GM19023 (cell line): ENCODE measurements around the gene AMN.

ENCODE experiments used
- ATAC-seq: cut with Tn5 transposase; IDR thresholded peaks from one replicate; pipeline ENCODE4 v1.9.1; 2021; ENCODE audit warnings: mild to moderate bottlenecking, moderate library complexity; ENCODE audit not compliant: unreplicated experiment

The AMN gene

DNA sequence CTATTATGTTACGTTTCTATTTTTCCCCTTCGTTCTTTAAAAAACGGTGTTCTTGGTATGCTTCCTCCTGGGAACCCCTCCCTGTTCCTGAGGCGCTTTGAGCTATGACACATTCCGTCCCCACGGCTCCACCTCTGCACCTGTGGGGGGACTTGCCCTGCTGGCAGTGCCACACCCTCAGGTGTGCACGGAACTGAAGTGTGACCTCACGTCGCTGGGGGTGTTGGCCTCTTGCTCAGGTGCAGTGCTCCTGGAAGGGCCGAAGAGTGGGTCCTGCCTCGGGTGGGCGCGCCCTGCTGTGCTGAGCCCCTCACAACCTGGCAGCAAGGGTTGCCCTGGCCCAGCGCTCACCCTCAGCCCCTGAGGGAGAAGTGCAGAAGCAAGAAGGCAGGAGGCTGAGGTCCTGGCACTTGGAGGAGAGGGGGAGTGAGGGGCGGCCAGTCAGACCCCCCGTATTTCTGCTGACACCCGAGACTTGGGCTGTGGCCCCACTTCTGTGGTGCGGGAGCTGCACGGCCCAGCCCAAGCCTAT, 4.9 kb downstream of the AMN start:
- no peak for ATAC-seq

DNA sequence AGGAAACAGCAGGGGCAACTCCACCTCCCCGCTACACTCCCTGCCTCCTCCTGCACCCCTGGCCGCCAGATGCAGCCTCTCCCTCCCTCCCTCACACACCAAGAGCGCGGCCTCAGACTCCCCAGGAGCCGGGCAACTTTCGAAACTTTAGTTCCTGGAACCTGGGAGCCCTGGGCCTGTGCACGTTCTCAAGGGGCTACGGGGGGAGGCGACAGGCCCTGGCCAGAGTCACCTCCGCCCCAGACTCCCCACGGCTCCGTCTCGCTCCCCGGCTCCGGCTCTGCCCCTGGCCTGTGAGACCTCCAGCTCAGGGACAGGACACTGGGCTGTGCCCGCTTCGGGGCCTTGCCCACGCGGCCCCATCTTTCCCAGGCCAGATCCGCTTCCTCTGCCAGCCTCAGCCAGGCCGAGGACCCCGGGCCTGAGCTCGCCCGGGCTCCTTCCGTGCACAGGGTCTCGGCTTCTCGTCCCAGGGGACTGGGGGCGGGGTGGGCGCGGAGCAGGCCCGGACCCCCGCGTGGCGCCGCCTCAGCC, 5.5 kb downstream of the AMN start:
- ATAC-seq = no peak

DNA sequence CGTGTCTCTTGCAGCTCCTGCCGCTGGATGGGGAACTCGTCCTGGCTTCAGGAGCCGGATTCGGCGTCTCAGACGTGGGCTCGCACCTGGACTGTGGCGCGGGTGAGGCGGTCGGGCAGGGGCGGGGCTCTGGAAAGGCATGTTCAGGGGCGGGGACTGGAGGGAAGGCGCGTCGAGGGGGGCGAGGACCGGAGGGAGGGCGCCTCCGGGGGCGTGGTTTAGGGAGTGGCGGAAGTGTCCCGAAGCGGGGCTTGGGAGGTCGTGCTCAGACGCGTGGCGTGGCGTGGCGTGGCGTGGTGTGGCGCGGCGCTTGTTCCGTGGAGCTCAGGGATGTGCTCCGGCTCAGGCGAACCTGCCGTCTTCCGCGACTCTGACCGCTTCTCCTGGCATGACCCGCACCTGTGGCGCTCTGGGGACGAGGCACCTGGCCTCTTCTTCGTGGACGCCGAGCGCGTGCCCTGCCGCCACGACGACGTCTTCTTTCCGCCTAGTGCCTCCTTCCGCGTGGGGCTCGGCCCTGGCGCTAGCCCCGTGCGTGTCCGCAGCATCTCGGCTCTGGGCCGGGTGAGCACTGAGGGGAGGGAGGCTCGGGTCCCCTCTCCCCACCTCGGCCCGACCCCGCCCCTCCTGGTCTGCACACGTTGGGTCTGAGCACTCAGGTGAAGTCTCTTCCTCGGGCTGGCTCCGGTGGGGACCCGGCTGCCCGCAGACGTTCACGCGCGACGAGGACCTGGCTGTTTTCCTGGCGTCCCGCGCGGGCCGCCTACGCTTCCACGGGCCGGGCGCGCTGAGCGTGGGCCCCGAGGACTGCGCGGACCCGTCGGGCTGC, 6.2 kb downstream of the AMN start:
- peak; percentile 62 for ATAC-seq

DNA sequence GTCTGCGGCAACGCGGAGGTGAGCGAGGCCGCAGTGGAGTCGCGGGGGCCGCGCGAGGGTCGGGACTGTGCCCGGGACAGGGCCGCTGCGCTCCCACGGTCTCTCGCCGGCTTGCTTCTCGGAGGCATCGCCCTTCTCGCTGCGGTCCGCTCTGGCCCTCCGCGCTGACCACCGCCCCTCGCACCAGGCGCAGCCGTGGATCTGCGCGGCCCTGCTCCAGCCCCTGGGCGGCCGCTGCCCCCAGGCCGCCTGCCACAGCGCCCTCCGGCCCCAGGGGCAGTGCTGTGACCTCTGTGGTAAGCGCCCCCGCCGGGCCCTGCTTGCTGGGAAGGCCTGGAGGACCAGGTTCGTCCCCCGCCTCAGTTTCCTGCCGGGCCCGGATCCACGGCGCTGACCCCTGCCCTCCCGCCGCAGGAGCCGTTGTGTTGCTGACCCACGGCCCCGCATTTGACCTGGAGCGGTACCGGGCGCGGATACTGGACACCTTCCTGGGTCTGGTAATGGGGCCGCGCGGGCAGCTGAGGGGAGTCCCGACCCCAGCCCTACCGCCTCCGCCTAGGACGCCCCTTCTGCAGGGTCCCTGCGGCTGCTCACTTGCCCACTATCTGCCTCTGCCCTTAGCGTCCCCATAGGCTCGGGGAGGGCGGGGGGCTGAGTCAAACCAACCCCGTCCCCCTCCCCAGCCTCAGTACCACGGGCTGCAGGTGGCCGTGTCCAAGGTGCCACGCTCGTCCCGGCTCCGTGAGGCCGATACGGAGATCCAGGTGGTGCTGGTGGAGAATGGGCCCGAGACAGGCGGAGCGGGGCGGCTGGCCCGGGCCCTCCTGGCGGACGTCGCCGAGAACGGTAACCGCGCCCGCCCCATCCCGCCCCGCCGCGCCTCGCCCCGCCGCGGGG, 7.0 kb downstream of the AMN start:
- ATAC-seq = no peak

DNA sequence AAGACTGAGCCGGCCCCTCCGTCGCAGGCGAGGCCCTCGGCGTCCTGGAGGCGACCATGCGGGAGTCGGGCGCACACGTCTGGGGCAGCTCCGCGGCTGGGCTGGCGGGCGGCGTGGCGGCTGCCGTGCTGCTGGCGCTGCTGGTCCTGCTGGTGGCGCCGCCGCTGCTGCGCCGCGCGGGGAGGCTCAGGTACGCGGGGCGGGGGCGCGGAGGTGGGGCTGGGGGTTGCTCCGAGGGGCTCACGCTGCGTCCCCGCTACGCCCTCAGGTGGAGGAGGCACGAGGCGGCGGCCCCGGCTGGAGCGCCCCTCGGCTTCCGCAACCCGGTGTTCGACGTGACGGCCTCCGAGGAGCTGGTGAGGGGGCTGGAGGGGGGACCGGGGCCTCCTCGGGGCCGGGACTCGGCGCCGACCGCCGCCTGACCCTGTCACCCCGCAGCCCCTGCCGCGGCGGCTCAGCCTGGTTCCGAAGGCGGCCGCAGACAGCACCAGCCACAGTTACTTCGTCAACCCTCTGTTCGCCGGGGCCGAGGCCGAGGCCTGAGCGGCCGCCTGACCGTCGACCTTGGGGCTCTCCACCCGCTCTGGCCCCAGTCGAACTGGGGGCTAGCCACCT, 7.8 kb downstream of the AMN start:
- no peak for ATAC-seq

DNA sequence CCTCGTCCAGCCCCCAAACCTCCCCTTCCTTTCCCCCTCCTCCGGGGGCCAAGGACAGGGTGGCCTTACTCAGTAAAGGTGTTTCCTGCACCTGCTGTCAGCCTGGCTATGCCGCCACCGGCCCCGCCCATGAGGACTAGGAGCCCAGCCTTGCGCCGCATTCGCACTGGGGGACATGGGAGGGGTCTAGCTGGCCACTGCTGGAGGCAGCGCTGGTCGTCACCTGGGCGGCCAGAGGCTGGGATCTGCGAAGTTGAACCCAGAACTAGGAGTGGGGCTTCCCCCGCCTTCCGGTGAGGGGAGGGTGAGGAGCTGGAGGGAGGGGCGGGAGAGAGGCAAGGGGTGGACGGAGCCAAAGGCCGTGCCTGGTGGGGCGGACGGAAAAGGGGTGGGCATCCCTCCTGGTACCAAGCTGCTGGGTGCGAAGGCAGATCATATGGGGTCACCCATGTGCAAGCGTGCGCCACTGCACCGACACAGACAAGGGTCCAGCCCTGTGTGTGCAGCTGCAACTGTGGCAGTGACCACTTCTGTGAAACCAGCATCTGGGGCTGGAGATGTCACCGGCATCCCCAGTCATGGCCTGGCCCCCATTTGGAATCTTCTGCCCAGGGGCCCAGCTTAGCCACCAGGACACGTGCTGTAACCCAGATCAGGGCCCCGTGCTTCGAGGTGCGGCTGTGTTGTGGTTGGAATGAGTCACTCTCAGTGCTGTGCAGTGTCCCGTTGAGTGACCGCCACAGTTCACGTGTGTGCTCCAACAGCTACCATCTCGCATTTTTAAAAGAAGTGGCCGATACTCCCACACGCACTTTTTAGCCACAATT, 8.5 kb downstream of the AMN start:
- ATAC-seq = no peak

DNA sequence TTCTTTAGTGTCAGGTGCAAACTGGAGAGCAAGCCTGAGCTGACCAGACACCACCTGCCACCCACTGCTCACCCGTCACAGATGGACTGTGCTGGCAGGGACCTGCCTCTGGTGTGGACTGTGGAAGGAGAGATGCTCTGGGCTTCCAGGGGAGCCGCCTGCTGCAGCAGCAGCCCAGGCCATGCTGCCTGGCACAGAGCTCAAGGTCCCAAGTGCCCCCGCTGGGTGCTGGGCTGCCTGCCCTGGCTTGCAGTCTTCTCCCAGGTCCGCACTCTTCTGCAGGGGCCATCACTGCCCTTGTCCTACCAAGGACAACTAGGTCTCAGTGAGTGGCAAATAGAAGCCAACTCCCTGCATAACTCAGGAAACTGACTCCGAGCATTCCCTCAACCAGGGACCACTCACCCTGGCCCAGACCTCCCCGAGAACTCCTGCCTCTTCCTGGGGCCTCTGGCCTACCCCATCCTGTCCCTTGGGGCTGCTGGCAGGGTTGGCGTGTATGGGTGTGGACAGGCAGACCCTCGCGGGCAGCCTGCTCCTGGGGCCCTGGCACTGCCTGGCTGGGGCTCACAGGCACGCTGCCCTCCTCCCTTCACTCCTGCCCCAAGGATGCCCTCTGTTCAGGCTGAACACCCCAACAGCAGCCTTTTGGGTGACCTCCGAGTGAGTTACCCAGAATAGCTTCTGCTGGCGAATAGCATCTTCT, 9.3 kb downstream of the AMN start:
- ATAC-seq = no peak

DNA sequence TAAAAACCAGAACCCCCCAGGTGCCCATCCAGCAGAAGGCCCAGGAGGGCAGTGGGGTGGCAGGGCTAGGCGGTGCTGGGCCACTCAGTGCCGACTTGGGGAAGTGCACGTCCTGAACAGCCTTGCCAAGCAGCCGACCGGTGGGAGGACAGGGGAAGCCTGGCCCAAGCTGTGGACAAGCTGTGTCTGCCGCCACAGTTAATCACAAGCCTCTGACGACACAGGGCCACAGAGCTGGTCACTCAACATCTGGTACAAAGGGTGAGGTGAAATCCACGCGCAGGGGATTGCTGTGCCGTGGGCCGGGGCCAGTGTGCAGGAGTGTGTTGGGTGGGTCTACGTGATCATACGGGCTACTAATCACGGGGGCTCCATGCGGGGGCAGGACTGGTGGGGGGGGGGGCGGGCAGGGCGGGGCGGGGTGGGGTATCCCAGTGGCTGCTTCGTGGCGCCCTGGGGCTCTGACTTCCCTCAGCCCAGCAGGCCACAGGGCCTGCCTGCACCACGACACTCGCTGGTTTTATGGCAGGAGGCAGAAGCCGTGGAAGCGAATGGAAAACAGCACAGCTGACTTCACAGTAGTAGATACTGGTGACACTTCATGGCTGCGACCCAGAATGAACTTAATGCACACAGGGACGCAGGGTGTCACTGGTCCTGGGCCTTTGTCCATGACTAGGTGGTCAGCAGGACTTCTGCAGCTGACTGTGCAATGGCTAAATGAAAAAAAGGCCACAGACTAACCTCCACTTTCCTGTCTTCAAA, 10.2 kb downstream of the AMN start:
- no peak for ATAC-seq

DNA sequence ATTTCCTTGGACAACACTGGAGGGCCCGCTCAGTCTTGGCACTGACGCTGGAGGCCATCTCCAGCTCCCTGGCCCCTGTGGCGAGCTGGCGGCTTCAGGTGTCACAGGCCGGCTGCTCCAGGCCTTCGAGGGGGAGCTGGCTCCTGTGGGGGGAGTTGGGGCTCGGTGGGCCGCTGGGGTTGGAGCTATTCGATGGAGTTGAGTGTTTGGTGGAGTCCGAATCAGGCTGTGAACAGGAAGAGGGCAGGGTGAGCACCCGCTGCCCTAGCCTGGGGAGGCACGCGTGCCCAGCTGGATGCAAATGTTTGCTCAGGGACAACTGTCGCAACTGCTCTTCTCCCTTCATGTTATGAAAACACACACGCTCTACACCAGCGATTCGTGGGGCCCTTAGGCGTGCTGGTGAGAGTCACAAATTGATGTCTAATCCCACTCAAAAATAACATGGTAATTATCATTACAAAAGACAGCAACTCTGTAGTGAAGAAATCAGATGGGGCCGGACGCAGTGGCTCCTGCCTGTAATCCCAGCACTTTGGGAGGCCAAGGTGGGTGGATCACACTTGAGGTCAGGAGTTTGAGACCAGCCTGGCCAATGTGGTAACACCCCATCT, 11.3 kb downstream of the AMN start:
- no peak for ATAC-seq

DNA sequence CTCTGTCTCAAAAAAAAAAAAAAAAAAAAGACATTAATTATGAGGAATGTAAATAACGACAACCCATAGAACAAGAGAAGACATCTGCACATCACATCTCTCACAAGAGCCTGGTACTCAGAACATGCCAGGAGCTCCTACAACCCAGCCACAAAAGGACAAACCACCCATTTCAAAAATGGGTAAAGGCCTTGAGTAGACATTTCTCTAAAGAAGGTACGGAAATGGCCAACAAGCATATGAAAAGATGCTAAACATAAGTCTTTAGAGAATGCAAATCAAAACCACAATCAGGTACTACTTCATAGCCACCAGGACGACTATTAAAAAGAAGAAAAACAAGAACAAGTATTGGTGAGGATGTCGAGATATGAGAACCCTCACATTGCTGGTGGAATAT, 13.3 kb downstream of the AMN start:
- ATAC-seq = no peak

DNA sequence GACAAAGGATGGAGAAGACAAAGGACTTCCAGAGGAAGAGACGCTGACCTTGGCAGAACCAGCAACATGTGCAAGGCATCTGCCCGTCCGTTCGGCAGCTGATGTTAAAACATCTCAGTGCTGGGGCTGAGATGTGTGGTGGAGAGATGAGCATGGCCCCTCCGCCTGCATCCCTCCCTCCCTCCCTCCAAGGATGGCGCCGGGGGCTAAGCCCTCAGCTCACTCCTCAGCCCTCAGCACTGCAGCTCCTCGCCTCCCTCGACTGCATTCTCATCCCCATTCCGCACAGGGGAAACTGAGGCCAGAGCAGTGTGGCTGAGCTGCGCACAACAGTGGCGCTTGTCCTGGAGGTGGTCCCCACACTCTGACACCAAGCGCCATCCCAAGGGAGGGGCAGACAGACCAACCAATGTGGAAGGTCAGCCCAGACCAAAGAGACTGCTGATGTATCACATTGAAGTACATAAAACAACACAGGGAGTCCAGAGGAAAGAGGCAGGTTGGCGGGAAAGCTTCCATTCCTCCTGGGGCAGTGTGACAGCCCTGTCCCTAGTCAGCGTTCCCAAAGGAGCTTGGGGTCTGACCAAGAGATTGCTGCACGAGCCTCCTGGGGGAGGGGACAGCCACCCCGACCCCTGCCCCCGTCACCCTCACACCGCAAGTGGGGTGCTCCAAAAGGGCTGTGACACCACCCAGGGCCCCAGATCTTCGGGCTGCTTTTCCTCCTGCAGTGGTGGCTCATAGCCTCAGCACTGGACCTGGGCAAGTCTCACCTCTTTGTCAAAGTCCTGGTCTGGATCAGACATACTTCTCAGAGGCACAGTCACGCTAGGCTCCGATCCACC, 15.1 kb downstream of the AMN start:
- ATAC-seq = no peak

DNA sequence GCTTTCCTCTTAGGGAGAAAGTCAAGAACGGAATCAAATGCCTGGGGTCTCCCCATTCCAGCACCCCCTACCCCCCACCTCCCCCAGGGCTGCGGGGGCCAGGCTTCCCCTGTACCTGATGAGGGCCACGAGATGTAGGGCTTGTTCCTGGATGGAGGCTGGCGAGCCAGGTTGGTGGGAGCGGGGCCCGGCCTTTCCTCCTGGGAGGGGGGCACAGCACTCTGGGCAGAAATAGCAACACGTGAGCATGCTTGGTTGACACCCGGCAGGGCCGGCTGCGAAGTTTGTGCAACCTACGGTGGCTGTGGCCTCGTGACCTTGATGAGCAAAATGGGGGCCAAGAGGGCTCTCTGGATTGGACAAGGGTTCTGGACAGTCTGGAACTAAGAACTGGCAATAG, 15.7 kb downstream of the AMN start:
- ATAC-seq = no peak

DNA sequence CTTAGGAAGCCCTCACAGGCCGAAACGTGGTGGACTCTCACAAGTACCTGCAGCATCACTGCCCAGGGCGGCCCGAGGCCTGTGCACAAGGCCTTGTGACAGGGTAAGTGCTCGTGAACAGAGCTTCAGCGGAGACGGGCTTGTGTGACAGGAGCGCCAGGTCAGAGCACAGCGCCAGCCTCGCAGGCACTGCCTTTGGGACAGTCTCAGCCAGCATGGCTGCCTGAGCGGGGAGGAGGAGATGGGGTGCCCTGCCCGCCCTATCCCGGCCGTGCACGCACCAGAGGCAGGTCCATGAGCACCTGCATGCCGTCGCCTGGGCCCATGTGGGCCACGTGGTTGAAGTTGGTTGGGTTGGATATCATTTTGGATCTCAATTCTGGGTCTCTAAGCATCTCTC, 16.9 kb downstream of the AMN start:
- ATAC-seq = no peak

DNA sequence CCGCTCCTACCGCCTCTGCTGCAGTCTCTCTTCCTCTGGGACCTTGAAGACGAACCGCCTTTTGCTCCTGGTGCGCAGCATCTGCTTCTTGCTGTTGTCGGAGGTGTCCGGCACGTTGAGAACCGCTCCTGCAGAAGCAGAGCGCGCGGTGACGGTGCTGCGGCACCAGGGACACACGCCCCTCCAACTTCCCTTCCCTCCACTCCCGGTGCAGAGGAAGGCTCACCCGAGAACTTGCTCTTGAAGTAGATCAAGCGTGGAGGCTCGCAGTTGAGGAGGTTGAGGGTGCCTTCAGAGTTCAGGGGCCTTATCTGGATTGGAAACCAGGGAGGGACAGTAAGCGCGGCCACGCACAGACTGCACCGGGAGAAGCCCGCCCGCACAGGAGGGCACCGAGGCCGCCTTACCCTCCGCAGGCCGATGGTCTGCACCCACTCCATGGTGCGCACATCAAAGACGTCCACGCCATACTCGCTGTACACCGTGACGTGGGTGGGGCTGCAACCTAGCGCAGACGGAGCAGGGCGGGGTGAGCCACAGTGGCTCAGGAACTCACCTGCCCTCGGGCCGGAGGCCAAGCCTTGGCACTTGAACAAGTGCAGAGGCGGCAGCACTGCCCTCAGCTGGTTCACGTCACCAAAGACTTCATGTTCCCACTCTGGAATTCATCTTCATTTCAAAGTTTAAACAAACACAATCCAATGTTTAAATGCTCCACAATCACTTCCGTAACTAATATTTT, 17.5 kb downstream of the AMN start:
- no peak for ATAC-seq

DNA sequence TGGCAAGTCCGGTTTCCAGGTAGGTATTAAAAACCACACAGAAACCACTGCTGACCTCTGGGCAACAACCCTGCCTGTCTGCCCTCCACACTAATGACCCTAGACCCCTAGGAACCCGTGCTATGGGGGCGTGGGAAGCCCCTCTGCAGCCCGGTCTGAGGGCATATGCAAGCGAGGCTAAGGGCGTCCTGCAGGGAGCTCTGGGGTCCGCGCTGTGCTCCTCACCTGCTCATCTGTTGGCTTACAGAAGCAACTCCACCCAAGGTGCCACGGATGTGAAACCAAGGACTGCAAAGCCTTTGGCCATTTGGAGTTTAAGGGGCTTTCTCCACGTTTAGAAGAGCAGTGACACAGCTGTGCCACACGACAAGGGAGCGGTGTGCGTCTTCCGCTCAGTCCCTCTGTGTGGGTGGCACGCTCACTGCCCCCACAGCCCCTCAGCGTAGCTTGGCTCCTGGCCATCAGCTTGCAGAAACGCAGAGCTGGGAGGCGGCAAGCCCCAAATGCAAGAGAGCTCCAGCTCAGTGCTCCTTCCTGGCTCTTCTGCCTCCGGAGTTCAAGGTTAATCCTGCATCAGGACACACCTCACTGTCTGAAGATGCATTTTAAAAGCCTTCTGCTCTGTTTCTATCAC, 18.4 kb downstream of the AMN start:
- no peak for ATAC-seq

DNA sequence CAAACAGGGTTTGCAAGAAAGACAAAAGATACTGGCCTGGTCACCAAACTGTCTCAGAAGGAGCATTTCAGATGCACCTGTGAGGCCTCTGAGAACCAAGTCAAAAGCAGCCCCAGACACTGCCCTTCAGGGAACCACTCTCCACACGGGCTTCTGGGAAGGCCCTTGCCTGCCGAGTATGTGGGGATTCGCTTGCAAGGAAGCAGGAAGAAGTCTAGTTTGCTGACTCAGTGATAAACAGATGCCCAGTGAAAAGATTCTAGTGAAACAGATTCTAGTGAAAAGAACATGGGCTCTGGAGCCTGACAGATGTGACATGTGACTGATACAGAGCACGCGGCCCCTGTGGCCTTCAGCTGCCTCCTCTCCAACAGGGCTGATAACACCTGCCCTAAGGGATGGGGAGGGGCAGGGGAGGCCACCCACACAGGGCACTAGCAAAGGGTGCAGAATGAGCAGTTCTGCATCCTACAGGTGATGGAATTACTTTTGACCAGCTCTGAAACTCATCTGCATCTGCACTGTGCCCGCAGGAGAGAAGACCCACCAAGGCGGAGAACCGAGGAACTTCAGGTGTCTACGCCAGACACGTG, 19.1 kb downstream of the AMN start:
- ATAC-seq = no peak
